ENCODE measurements around the gene TBKBP1.

The TBKBP1 gene, protein sequence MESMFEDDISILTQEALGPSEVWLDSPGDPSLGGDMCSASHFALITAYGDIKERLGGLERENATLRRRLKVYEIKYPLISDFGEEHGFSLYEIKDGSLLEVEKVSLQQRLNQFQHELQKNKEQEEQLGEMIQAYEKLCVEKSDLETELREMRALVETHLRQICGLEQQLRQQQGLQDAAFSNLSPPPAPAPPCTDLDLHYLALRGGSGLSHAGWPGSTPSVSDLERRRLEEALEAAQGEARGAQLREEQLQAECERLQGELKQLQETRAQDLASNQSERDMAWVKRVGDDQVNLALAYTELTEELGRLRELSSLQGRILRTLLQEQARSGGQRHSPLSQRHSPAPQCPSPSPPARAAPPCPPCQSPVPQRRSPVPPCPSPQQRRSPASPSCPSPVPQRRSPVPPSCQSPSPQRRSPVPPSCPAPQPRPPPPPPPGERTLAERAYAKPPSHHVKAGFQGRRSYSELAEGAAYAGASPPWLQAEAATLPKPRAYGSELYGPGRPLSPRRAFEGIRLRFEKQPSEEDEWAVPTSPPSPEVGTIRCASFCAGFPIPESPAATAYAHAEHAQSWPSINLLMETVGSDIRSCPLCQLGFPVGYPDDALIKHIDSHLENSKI

DNA sequence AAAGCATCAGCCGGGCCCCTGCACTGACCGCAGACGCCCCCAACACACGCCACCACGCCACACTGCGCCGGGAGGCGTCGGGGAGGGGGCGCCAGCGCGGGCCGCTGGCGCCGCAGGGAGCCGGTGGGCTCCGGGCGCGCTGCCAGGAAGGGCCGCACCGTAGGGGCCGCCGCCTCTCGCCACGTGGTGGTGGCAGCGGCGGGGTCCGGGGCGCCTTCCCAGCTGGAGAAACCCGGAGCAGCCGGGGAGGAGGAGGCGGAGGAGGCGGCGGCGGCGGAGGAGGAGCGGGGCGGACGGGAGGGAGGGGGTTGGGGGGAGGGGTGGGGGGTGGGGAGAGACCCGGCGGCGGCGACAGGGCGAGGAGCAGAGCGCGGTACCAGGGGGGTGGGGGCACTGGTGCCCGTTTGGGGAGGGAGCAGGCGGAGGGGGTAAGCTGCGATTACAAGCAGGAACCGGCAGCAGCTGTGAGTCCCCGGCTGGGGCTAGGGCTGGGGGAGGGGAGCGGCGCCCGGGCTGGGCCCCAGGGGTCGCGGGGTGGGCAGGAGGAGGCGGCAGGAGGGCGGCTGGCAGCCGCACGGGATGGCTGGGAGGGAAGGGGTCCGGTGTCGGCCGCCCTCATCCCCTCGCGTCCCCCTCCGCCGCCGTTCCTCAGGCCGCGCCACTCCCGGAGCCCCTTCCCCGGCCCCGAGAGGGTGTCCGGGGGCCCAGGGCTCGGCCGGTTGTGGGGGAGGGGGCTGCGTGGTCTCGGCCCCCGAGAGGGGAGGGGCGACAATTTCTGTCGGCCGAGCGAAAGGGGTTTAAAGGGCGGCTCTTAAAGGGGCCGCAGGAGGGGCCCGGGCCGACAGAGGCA, at the start of gene TBKBP1:
TBKBP1 (plus strand) TSS at position 431 of the 850 bp plus-strand sequence. CDS start 1,952 bp downstream, outside the sequence.
- DNase-seq, result peak in 1 of 2 donors; percentile 36

- DNase-seq, result no peak
Observed at GRCh38 chr17:47644324-47644723, 49.6 kb upstream of the TBKBP1 start.

GRCh38 chr17:47649153-47649971, 44.6 kb upstream of the TBKBP1 start, which contains the start of gene KPNB1:
KPNB1 (plus strand) TSS chr17:47649919; CDS start chr17:47650245, 326 bp downstream.
- peak; percentile 82 to 98 for DNase-seq

DNA sequence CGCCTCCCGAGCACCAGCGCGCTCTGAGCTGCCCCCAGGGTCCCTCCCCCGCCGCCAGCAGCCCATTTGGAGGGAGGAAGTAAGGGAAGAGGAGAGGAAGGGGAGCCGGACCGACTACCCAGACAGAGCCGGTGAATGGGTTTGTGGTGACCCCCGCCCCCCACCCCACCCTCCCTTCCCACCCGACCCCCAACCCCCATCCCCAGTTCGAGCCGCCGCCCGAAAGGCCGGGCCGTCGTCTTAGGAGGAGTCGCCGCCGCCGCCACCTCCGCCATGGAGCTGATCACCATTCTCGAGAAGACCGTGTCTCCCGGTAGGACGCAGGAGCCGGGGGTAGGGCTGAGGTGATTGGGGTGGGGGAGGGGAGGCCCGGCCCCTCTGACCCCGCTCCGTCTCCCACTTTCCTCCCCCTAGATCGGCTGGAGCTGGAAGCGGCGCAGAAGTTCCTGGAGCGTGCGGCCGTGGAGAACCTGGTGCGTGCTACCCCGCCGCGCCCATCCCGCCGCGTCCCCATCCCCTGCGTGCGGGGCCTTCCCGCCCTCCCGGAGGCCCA, 43.9 kb upstream of the TBKBP1 start:
- peak in 1 of 2 donors; percentile 69 for DNase-seq

GRCh38 chr17:47650525-47651522, 43.1 kb upstream of the TBKBP1 start:
- peak in 1 of 2 donors; percentile 83 for DNase-seq

DNA sequence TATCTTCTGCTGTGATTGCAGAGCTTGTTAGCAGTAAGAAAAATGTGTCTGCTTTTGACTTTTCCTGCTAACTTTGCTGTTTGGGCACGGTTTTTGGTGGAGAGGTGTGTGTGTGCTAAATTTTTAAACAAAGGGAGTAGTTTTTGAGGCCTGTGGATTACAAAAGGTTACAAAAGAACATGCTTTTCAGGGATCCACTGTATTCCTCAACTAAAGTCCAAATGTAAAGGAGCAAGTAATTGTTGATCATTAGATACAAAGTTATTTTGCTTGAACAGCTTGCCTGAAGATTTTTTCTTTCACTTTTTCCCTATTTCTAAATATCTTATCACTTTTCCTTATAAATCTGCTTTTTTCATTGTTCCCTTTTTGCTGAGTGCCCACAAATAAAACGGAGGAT, 42.3 kb upstream of the TBKBP1 start:
- no peak for DNase-seq

- DNase-seq, result no peak
Observed at GRCh38 chr17:47652570-47652969, 41.4 kb upstream of the TBKBP1 start.

DNA sequence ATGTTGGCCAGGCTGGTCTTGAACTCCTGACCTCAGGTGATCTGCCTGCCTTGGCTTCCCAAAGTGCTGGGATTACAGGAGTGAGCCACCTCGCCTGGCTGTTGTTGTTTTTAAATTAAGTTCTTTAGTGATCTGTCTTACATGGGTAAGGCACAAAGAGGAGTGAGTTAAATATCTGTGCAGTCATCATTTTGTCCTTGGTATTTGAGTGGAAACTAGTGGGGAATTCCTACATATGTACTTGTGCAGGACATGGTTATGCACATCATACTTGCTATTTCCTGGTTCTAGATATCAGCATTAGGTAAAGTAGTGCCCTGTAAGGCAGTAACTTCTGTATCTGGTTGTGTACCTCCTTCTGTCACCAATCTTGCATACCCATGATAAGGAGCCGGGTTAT, 40.5 kb upstream of the TBKBP1 start:
- no peak for DNase-seq

DNA sequence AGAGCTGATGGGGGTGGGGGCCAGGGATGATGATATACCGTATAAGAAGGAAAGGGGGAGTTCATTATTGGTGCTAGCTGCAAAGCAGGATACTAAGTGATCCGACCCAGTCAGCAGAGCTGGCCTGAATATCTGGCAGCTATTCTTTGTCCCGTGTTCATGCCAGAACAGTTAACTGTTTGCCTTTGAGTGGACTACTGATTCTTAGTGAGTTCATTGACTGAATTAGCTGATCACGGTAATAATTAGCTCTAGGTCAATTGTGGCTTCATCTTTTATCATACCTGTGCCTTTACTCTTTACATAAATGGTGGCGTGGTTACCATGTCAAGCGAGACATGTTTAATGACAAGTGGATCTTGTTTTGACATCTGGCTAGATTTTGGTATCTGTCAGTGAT, 39.0 kb upstream of the TBKBP1 start:
- DNase-seq, result no peak

GRCh38 chr17:47660064-47660492, 33.9 kb upstream of the TBKBP1 start:
- DNase-seq, result peak in 1 of 2 donors; percentile 82

- peak in 1 of 2 donors; percentile 55 for DNase-seq
Observed at GRCh38 chr17:47663912-47664623, 29.9 kb upstream of the TBKBP1 start.

GRCh38 chr17:47664624-47664941, 29.4 kb upstream of the TBKBP1 start:
- no peak for DNase-seq

- no peak for DNase-seq
Observed at GRCh38 chr17:47665655-47666054, 28.3 kb upstream of the TBKBP1 start.

GRCh38 chr17:47669081-47669480, 24.9 kb upstream of the TBKBP1 start:
- no peak for DNase-seq

DNA sequence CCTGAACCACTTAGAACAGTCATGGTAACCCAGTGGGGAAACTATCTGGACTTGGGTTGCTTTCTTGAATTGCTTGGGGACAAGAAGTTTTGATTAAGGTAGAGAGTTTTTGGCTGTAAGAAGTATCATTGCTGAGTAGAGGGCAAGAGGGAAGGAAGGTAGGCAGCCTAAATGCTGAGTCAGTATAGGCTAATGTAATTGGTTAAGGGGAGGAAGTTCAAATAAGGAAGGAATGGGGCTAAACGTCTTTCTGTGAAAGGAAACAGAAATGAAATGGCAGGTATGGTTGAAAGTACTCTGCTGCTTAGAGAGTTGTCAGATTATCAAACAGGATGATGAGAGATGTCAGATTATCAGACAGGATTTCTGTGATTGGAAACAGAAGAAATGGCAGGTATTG, 23.9 kb upstream of the TBKBP1 start:
- peak in 1 of 2 donors; percentile 47 for DNase-seq

GRCh38 chr17:47674499-47674898, 19.5 kb upstream of the TBKBP1 start:
- DNase-seq, result no peak

GRCh38 chr17:47675380-47676198, 18.4 kb upstream of the TBKBP1 start:
- no peak for DNase-seq

GRCh38 chr17:47676199-47676472, 17.8 kb upstream of the TBKBP1 start:
- no peak for DNase-seq

GRCh38 chr17:47676510-47677165, 17.3 kb upstream of the TBKBP1 start:
- DNase-seq, result no peak
